ENCODE data around the gene MRPL41.
A peak's percentile ranks its signal among the peaks of the same experiment; 100 is the strongest.

MRPL41 gene

GRCh38 chr9:137582286-137582860 is 30.7 kb downstream of the MRPL41 start:
- Histone ChIP-seq H3K27ac (ENCODE audit: low read length, poor library complexity, severe bottlenecking) (no peak overlapping the region), H3K27me3 (ENCODE audit: control insufficient read depth in 1 of 2, insufficient read depth in 1 of 2, low read length in 2 of 2) (no peaks in the 10 kb centered on the region), H2AK5ac (ENCODE audit: low read length, severe bottlenecking) (no peak overlapping the region), H2AFZ (ENCODE audit: low read depth, low read length) (no peak overlapping the region), H4K8ac (ENCODE audit: low read length) (no peak overlapping the region), H2BK12ac (ENCODE audit: low read length in 2 of 2) (no peak overlapping the region), H3K23ac (ENCODE audit: low read length in 2 of 2) (no peak overlapping the region), H3K4ac (ENCODE audit: low read depth in 1 of 2, low read length in 2 of 2) (no peak overlapping the region), H4K91ac (ENCODE audit: low read length) (no peak overlapping the region), H3K79me1 (replicated peaks; ENCODE audit: low read length, poor library complexity, severe bottlenecking) (peaks cover 41% of the 10 kb centered on the region), H3K36me3 (ENCODE audit: control insufficient read depth in 1 of 2, insufficient read depth in 2 of 2, low read depth in 1 of 2, low read length in 2 of 2) (peaks cover 70 to 74% of the 10 kb centered on the region in 2 experiments), H2BK15ac (ENCODE audit: low read depth, poor library complexity, severe bottlenecking) (no peak overlapping the region), H3K9me3 (ENCODE audit: control insufficient read depth, low read length) (no peaks in the 10 kb centered on the region), H3K4me2 (ENCODE audit: low read length, poor library complexity, severe bottlenecking) (no peak overlapping the region), H3K4me1 (ENCODE audit: control insufficient read depth, insufficient read depth, low read depth, low read length) (peaks cover 18% of the 10 kb centered on the region), H2BK5ac (ENCODE audit: low read depth, low read length, poor library complexity, severe bottlenecking) (no peak overlapping the region), H2BK120ac (ENCODE audit: low read depth, low read length) (no peak overlapping the region), H3K18ac (ENCODE audit: low read depth in 1 of 2, low read length in 2 of 2) (no peak overlapping the region), H3K14ac (ENCODE audit: low read length in 2 of 2) (no peak overlapping the region), H3K9ac (ENCODE audit: low read length) (no peak overlapping the region), H3K4me3 (ENCODE audit: insufficient read depth in 1 of 2, low read depth in 1 of 2, low read length in 2 of 2) (no peak overlapping the region)
- DNase-seq: no peak
- 92% methylated on average over 20 of the region's 20 CpGs for WGBS

GRCh38 chr9:137583347-137583746 is 31.7 kb downstream of the MRPL41 start:
- no peak overlapping the region for H2BK15ac ChIP-seq (ENCODE audit: low read depth, poor library complexity, severe bottlenecking)
- no peak overlapping the region for H3K23ac ChIP-seq (ENCODE audit: low read length in 2 of 2)
- peaks cover 51% of the 10 kb centered on the region for H3K79me1 ChIP-seq (replicated peaks; ENCODE audit: low read length, poor library complexity, severe bottlenecking)
- no peak overlapping the region for H3K18ac ChIP-seq (ENCODE audit: low read depth in 1 of 2, low read length in 2 of 2)
- H2AK5ac ChIP-seq (ENCODE audit: low read length, severe bottlenecking): no peak overlapping the region
- H2BK5ac ChIP-seq (ENCODE audit: low read depth, low read length, poor library complexity, severe bottlenecking): no peak overlapping the region
- 92% methylated on average over 14 of the region's 14 CpGs for WGBS
- peaks cover 14% of the 10 kb centered on the region for H3K4me1 ChIP-seq (ENCODE audit: control insufficient read depth, insufficient read depth, low read depth, low read length)
- H3K36me3 ChIP-seq (ENCODE audit: control insufficient read depth in 1 of 2, insufficient read depth in 2 of 2, low read depth in 1 of 2, low read length in 2 of 2): peaks cover 79 to 83% of the 10 kb centered on the region in 2 experiments
- no peak overlapping the region for H4K91ac ChIP-seq (ENCODE audit: low read length)
- no peak for DNase-seq
- H3K9ac ChIP-seq (ENCODE audit: low read length): no peak overlapping the region
- no peak overlapping the region for H3K27ac ChIP-seq (ENCODE audit: low read length, poor library complexity, severe bottlenecking)
- H3K4me3 ChIP-seq (ENCODE audit: insufficient read depth in 1 of 2, low read depth in 1 of 2, low read length in 2 of 2): no peak overlapping the region
- no peak overlapping the region for H3K4me2 ChIP-seq (ENCODE audit: low read length, poor library complexity, severe bottlenecking)
- no peak overlapping the region for H2BK12ac ChIP-seq (ENCODE audit: low read length in 2 of 2)
- H3K27me3 ChIP-seq (ENCODE audit: control insufficient read depth in 1 of 2, insufficient read depth in 1 of 2, low read length in 2 of 2): no peaks in the 10 kb centered on the region
- no peak overlapping the region for H3K14ac ChIP-seq (ENCODE audit: low read length in 2 of 2)
- no peak overlapping the region for H3K4ac ChIP-seq (ENCODE audit: low read depth in 1 of 2, low read length in 2 of 2)
- H2BK120ac ChIP-seq (ENCODE audit: low read depth, low read length): no peak overlapping the region
- H3K9me3 ChIP-seq (ENCODE audit: control insufficient read depth, low read length): no peaks in the 10 kb centered on the region
- no peak overlapping the region for H2AFZ ChIP-seq (ENCODE audit: low read depth, low read length)
- no peak overlapping the region for H4K8ac ChIP-seq (ENCODE audit: low read length)

DNA sequence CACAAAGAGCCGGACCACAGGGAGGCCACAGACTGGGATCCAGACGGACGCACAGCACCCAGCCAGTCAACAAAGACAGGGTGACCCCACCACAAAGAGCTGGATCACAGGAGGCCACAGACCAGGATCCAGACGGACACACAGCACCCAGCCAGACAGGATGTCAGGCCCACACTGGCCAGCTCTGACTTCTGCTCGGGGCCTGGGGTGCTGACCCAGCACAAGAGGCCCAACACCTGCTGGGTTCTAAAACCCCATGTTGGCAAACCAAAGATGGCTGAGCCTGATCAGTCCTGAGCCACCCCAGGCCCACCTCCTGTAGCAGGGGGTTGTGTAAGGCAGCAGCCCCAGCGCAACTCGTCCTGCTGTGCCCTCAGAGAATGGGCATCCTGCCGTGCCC is 32.3 kb downstream of the MRPL41 start:
- no peak overlapping the region for H4K91ac ChIP-seq (ENCODE audit: low read length)
- H3K79me1 ChIP-seq (replicated peaks; ENCODE audit: low read length, poor library complexity, severe bottlenecking): peaks cover 55% of the 10 kb centered on the region
- H3K23ac ChIP-seq (ENCODE audit: low read length in 2 of 2): no peak overlapping the region
- no peak for DNase-seq
- H3K4ac ChIP-seq (ENCODE audit: low read depth in 1 of 2, low read length in 2 of 2): no peak overlapping the region
- H3K27ac ChIP-seq (ENCODE audit: low read length, poor library complexity, severe bottlenecking): no peak overlapping the region
- no peak overlapping the region for H3K4me2 ChIP-seq (ENCODE audit: low read length, poor library complexity, severe bottlenecking)
- no peak overlapping the region for H2AFZ ChIP-seq (ENCODE audit: low read depth, low read length)
- no peaks in the 10 kb centered on the region for H3K27me3 ChIP-seq (ENCODE audit: control insufficient read depth in 1 of 2, insufficient read depth in 1 of 2, low read length in 2 of 2)
- no peak overlapping the region for H4K8ac ChIP-seq (ENCODE audit: low read length)
- no peak overlapping the region for H3K14ac ChIP-seq (ENCODE audit: low read length in 2 of 2)
- no peak overlapping the region for H2AK5ac ChIP-seq (ENCODE audit: low read length, severe bottlenecking)
- H3K4me3 ChIP-seq (ENCODE audit: insufficient read depth in 1 of 2, low read depth in 1 of 2, low read length in 2 of 2): no peak overlapping the region
- H2BK5ac ChIP-seq (ENCODE audit: low read depth, low read length, poor library complexity, severe bottlenecking): no peak overlapping the region
- H2BK120ac ChIP-seq (ENCODE audit: low read depth, low read length): no peak overlapping the region
- H3K9ac ChIP-seq (ENCODE audit: low read length): no peak overlapping the region
- no peak overlapping the region for H2BK15ac ChIP-seq (ENCODE audit: low read depth, poor library complexity, severe bottlenecking)
- WGBS: 92% methylated on average over 8 of the region's 8 CpGs
- no peak overlapping the region for H3K18ac ChIP-seq (ENCODE audit: low read depth in 1 of 2, low read length in 2 of 2)
- H3K4me1 ChIP-seq (ENCODE audit: control insufficient read depth, insufficient read depth, low read depth, low read length): peaks cover 14% of the 10 kb centered on the region
- no peaks in the 10 kb centered on the region for H3K9me3 ChIP-seq (ENCODE audit: control insufficient read depth, low read length)
- H3K36me3 ChIP-seq (ENCODE audit: control insufficient read depth in 1 of 2, insufficient read depth in 2 of 2, low read depth in 1 of 2, low read length in 2 of 2): peaks cover 84 to 86% of the 10 kb centered on the region in 2 experiments
- no peak overlapping the region for H2BK12ac ChIP-seq (ENCODE audit: low read length in 2 of 2)

- no peak overlapping the region for H4K8ac ChIP-seq (ENCODE audit: low read length)
- no peak overlapping the region for H2BK120ac ChIP-seq (ENCODE audit: low read depth, low read length)
- no peak overlapping the region for H3K27ac ChIP-seq (ENCODE audit: low read length, poor library complexity, severe bottlenecking)
- H3K4me2 ChIP-seq (ENCODE audit: low read length, poor library complexity, severe bottlenecking): no peak overlapping the region
- no peaks in the 10 kb centered on the region for H3K27me3 ChIP-seq (ENCODE audit: control insufficient read depth in 1 of 2, insufficient read depth in 1 of 2, low read length in 2 of 2)
- no peak for DNase-seq
- peak overlapping the region in 1 of 2 experiments; percentile 48 for H3K23ac ChIP-seq (ENCODE audit: low read length in 2 of 2)
- H3K18ac ChIP-seq (ENCODE audit: low read depth in 1 of 2, low read length in 2 of 2): no peak overlapping the region
- no peak overlapping the region for H2AK5ac ChIP-seq (ENCODE audit: low read length, severe bottlenecking)
- H3K9me3 ChIP-seq (ENCODE audit: control insufficient read depth, low read length): no peaks in the 10 kb centered on the region
- no peak overlapping the region for H2AFZ ChIP-seq (ENCODE audit: low read depth, low read length)
- H3K14ac ChIP-seq (ENCODE audit: low read length in 2 of 2): no peak overlapping the region
- peaks cover 63 to 67% of the 10 kb centered on the region in 2 experiments for H3K36me3 ChIP-seq (ENCODE audit: control insufficient read depth in 1 of 2, insufficient read depth in 2 of 2, low read depth in 1 of 2, low read length in 2 of 2)
- H2BK15ac ChIP-seq (ENCODE audit: low read depth, poor library complexity, severe bottlenecking): no peak overlapping the region
- H3K9ac ChIP-seq (ENCODE audit: low read length): no peak overlapping the region
- peaks cover 56% of the 10 kb centered on the region for H3K79me1 ChIP-seq (replicated peaks; ENCODE audit: low read length, poor library complexity, severe bottlenecking)
- no peak overlapping the region for H3K4me3 ChIP-seq (ENCODE audit: insufficient read depth in 1 of 2, low read depth in 1 of 2, low read length in 2 of 2)
- no peak overlapping the region for H4K91ac ChIP-seq (ENCODE audit: low read length)
- H3K4ac ChIP-seq (ENCODE audit: low read depth in 1 of 2, low read length in 2 of 2): no peak overlapping the region
- H2BK12ac ChIP-seq (ENCODE audit: low read length in 2 of 2): no peak overlapping the region
- 99% methylated on average over 14 of the region's 14 CpGs for WGBS
- H3K4me1 ChIP-seq (ENCODE audit: control insufficient read depth, insufficient read depth, low read depth, low read length): peaks cover 10% of the 10 kb centered on the region
- H2BK5ac ChIP-seq (ENCODE audit: low read depth, low read length, poor library complexity, severe bottlenecking): no peak overlapping the region
Measured at GRCh38 chr9:137586854-137587253, 35.2 kb downstream of the MRPL41 start.
